ENCODE data around the gene KRT37. TPM values are rescaled to one million over a fixed set of nuclear protein-coding genes. Genes with fewer than 3 reads are reported as not detected.

KRT37 gene
- not detected in 2 replicates for total RNA-seq

DNA sequence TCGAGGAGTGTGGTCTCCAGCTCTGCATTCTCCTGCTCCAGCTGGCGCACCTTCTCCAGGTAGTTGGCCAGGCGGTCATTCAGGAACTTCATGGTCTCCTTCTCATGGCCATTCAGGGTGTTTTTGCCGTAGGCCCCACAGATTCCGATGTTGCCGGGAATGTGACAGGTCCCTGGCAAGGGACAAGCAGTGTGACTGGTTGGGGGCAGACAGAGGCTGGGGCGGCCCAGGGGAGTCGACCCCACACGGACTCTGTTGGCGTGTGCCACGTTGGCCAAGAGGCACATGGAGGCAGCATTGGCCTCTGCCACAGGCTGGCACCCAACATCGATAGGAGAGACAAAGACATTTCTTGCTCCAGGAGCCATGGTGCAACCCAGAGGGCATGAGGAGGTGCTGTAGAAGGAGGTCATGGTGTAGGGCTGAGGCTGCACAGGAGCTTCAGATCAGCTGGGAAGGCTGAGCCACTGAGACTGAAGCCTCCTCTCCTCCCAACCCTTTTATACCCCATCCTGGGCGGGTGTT, at the start of gene KRT37:
Gene KRT37, minus strand, starts transcription at position 475 of the 525 bp plus-strand sequence. Its CDS starts 62 bp downstream, at position 413.

DNA sequence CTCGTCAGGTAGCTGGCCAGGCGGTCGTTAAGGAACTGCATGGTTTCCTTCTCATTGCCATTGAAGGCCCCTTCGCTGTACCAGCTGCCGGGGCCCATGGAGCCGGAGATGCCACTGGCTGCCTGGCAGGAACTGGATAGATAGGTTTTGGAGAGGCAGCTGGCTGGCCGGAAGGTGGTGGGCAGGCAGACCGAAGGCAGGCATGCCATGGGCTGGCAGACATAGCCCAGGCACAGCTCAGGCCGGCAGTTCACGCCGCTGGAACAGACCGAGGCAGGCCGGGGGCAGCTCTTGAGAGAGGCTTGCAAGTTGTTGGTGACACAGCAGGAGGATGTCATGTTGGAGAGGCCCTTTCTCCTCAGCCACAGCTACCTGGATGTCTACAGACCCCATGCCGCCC, 42.6 kb upstream of the KRT37 start, which contains the start of gene KRT32:
Gene KRT32, minus strand, starts transcription at position 399 of the 400 bp plus-strand sequence. Its CDS starts 61 bp downstream, at position 338.

DNA sequence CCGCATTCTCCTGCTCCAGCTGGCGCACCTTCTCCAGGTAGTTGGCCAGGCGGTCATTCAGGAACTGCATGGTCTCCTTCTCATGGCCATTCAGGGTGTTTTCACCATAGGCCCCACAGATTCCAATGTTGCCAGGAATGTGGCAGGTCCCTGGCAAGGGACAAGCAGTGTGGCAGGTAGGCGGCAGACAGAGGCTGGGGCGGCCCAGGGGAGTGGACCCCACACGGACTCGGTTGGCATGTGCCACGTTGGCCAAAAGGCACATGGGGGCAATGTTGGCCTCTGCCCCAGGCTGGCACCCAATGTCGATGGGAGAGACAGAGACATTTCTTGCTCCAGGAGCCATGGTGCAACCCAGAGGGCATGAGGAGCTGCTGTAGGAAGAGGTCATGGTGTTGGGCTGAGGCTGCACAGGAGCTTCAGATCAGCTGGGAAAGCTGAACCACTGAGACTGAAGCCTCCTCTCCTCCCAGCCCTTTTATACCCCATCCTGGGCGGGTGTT, 16.2 kb upstream of the KRT37 start, which contains the start of gene KRT38:
Gene KRT38, minus strand, starts transcription at position 453 of the 503 bp plus-strand sequence. Its CDS starts 62 bp downstream, at position 391.

DNA sequence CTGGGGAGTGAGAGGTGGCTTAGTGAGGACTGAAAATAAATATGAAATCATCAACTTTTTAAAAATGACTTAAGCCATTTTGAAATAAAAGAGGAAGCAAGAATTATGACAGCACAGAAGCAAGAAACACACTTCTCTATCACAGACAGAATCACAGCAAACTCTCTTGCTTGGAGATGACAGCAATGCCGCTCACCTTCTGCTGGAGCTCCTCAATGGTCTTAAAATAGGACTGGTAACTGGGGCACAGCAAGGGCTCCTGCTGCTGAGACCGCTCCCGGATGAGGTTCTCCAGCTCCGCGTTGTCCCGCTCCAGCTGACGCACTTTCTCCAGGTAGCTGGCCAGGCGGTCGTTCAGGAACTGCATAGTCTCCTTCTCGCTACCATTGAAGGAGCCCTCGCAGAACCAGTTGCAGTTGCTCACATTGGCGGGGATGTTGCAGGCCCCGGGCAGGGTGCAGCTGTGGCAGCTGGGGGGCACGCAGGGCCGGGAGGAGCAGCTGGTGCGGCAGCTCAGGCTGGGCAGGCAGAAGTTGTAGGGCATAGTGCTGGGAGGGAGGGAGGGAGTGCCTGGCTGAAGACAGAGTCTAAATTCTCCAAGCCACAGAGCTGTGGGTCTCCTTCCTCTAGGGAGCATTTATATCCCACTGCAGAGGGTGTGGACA, 27.3 kb downstream of the KRT37 start, which contains the start of gene KRT31:
Gene KRT31, minus strand, starts transcription at position 613 of the 665 bp plus-strand sequence. Its CDS starts 69 bp downstream, at position 544.

GRCh38 chr17:41381943-41382342, 42.4 kb downstream of the KRT37 start, which contains the start of gene KRT34:
Gene KRT34, minus strand, starts transcription at chr17:41382306. Its CDS starts 60 bp downstream, at chr17:41382246.

Other genes with a start within 250 kb of the KRT37 start
- gene KRTAP4-2, start 246.4 kb downstream of the KRT37 start, total RNA-seq, result not detected in 2 replicates
- not detected in 2 replicates for gene KRTAP4-1, start 239.7 kb downstream of the KRT37 start, total RNA-seq
- gene KRTAP9-1, start 234.7 kb downstream of the KRT37 start, total RNA-seq, result not detected in 2 replicates
- not detected in 2 replicates for gene KRTAP9-2, start 197.9 kb downstream of the KRT37 start, total RNA-seq
- not detected in 2 replicates for gene KRTAP9-3, start 192.1 kb downstream of the KRT37 start, total RNA-seq
- gene KRTAP9-8, start 186.6 kb downstream of the KRT37 start, total RNA-seq, result not detected in 2 replicates
- gene KRTAP9-4, start 174.9 kb downstream of the KRT37 start, total RNA-seq, result not detected in 2 replicates
- gene KRTAP9-9, start 169.2 kb downstream of the KRT37 start, total RNA-seq, result not detected in 2 replicates
- gene KRTAP9-6, start 159.2 kb downstream of the KRT37 start, total RNA-seq, result not detected in 2 replicates
- gene KRTAP9-7, start 148.9 kb downstream of the KRT37 start, total RNA-seq, result not detected in 2 replicates
- not detected in 2 replicates for gene KRTAP29-1, start 121.7 kb downstream of the KRT37 start, total RNA-seq
- gene KRTAP16-1, start 115.3 kb downstream of the KRT37 start, total RNA-seq, result not detected in 2 replicates
- 0.24 TPM in 1 of 2 replicates, not detected in the other for gene KRTAP17-1, start 108.9 kb downstream of the KRT37 start, total RNA-seq
- gene KRT33A, start 73.8 kb downstream of the KRT37 start, total RNA-seq, result under 0.01 TPM in 1 of 2 replicates, not detected in the other
- 0.21 and 0.24 TPM in 2 replicates for gene KRT33B, start 54.8 kb downstream of the KRT37 start, total RNA-seq
- 0.43 and 7.0 TPM in 2 replicates for gene KRT34, start 42.3 kb downstream of the KRT37 start, total RNA-seq
- 0.24 TPM in 1 of 2 replicates, not detected in the other for gene KRT31, start 27.0 kb downstream of the KRT37 start, total RNA-seq
- not detected in 2 replicates for gene KRT38, start 16.4 kb upstream of the KRT37 start, total RNA-seq
- not detected in 2 replicates for gene KRT32, start 42.8 kb upstream of the KRT37 start, total RNA-seq
- gene KRT35, start 56.6 kb upstream of the KRT37 start, total RNA-seq, result not detected in 2 replicates
- gene KRT36, start 65.3 kb upstream of the KRT37 start, total RNA-seq, result not detected in 2 replicates
- gene KRT13, start 81.0 kb upstream of the KRT37 start, total RNA-seq, result 0.24 and 20.0 TPM in 2 replicates
- gene KRT15, start 94.3 kb upstream of the KRT37 start, total RNA-seq, result 38.1 and 92.7 TPM in 2 replicates
- 3,305 and 10,988 TPM in 2 replicates for gene KRT19, start 103.7 kb upstream of the KRT37 start, total RNA-seq
- 0.72 TPM in 1 of 2 replicates, not detected in the other for gene KRT9, start 147.5 kb upstream of the KRT37 start, total RNA-seq
- 2,248 and 2,437 TPM in 2 replicates for gene KRT14, start 162.3 kb upstream of the KRT37 start, total RNA-seq
- 2,720 and 3,196 TPM in 2 replicates for gene KRT16, start 188.2 kb upstream of the KRT37 start, total RNA-seq
- 21,656 and 29,975 TPM in 2 replicates for gene KRT17, start 200.0 kb upstream of the KRT37 start, total RNA-seq

Measured in tracheal epithelial cell (primary cell).